Ishikawa (cell line): ENCODE results near the gene MYOT.
A peak's percentile ranks its signal among the peaks of the same experiment; 100 is the strongest.

ENCODE experiments used
- CEBPB ChIP-seq: IDR thresholded peaks from 2 replicates; pipeline ENCODE4 v1.6.1; 2012
- CREB1 ChIP-seq: IDR thresholded peaks from 2 replicates; pipeline ENCODE4 v1.6.1; 2012; ENCODE audit warnings: low read depth
- EGR1 ChIP-seq: IDR thresholded peaks from 2 replicates; pipeline ENCODE4 v1.6.1; 2012
- EP300 ChIP-seq: IDR thresholded peaks from 2 replicates; pipeline ENCODE4 v1.6.1; 2012; ENCODE audit warnings: borderline replicate concordance
- FOXM1 ChIP-seq: IDR thresholded peaks from 2 replicates; pipeline ENCODE4 v1.6.1; 2012; ENCODE audit warnings: low read depth, borderline replicate concordance
- NFIC ChIP-seq: IDR thresholded peaks from 2 replicates; pipeline ENCODE4 v1.6.1; 2012
- RAD21 ChIP-seq: IDR thresholded peaks from 2 replicates; pipeline ENCODE4 v1.6.1; 2012; ENCODE audit warnings: low read depth
- TAF1 ChIP-seq: IDR thresholded peaks from 2 replicates; pipeline ENCODE4 v1.6.1; 2012; ENCODE audit warnings: low read depth, mild to moderate bottlenecking
- TCF12 ChIP-seq: IDR thresholded peaks from 2 replicates; pipeline ENCODE4 v1.6.1; 2012; ENCODE audit warnings: low read depth
- TEAD4 ChIP-seq: IDR thresholded peaks from 2 replicates; pipeline ENCODE4 v1.6.1; 2012
- YY1 ChIP-seq: IDR thresholded peaks from 2 replicates; pipeline ENCODE4 v1.6.1; 2012; ENCODE audit warnings: low read depth
- ZBTB7A ChIP-seq: IDR thresholded peaks from 2 replicates; pipeline ENCODE4 v1.6.1; 2012; ENCODE audit warnings: low read depth
- TF ChIP-seq, protein P1 (sequence below): IDR thresholded peaks from 2 replicates; pipeline ENCODE4 v1.6.1; 2012
- TF ChIP-seq, protein P2 (sequence below): IDR thresholded peaks from 2 replicates; pipeline ENCODE4 v1.6.1; 2012
- TF ChIP-seq, protein P3 (sequence below): IDR thresholded peaks from 2 replicates; pipeline ENCODE4 v1.6.1; 2012; ENCODE audit warnings: low read depth, mild to moderate bottlenecking

MYOT gene, protein sequence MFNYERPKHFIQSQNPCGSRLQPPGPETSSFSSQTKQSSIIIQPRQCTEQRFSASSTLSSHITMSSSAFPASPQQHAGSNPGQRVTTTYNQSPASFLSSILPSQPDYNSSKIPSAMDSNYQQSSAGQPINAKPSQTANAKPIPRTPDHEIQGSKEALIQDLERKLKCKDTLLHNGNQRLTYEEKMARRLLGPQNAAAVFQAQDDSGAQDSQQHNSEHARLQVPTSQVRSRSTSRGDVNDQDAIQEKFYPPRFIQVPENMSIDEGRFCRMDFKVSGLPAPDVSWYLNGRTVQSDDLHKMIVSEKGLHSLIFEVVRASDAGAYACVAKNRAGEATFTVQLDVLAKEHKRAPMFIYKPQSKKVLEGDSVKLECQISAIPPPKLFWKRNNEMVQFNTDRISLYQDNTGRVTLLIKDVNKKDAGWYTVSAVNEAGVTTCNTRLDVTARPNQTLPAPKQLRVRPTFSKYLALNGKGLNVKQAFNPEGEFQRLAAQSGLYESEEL

DNA sequence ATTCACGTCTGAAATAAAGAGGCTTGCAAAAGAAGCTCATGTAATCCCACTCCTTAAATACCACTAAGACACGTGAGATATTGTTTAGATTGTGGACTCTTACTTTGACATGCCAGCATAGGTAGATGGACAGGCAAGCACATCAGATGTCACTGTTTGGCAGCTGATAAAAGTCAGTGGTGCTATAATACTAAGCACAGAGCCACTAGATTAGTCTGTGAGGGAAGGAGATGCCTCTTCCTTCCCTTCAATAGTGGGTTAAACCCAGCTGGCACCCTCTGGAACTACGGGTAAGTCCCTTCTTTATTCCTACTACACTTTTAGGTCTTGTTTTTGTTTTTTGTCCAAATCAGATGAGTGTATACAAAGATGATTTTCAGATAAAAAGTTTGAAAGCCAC is at the start of gene MYOT:
TSS of gene MYOT (plus strand) at position 197 of the 400 bp plus-strand sequence. CDS start 2,792 bp downstream, outside the sequence.
- TF ChIP-seq ZBTB7A: no peak
- TF ChIP-seq, protein P1, sequence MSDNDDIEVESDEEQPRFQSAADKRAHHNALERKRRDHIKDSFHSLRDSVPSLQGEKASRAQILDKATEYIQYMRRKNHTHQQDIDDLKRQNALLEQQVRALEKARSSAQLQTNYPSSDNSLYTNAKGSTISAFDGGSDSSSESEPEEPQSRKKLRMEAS: no peak
- no peak for TF ChIP-seq CEBPB
- no peak for TF ChIP-seq RAD21
- no peak for TF ChIP-seq YY1
- TF ChIP-seq, protein P2, sequence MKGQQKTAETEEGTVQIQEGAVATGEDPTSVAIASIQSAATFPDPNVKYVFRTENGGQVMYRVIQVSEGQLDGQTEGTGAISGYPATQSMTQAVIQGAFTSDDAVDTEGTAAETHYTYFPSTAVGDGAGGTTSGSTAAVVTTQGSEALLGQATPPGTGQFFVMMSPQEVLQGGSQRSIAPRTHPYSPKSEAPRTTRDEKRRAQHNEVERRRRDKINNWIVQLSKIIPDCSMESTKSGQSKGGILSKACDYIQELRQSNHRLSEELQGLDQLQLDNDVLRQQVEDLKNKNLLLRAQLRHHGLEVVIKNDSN: no peak
- no peak for TF ChIP-seq FOXM1
- no peak for TF ChIP-seq EP300
- TF ChIP-seq, protein P3, sequence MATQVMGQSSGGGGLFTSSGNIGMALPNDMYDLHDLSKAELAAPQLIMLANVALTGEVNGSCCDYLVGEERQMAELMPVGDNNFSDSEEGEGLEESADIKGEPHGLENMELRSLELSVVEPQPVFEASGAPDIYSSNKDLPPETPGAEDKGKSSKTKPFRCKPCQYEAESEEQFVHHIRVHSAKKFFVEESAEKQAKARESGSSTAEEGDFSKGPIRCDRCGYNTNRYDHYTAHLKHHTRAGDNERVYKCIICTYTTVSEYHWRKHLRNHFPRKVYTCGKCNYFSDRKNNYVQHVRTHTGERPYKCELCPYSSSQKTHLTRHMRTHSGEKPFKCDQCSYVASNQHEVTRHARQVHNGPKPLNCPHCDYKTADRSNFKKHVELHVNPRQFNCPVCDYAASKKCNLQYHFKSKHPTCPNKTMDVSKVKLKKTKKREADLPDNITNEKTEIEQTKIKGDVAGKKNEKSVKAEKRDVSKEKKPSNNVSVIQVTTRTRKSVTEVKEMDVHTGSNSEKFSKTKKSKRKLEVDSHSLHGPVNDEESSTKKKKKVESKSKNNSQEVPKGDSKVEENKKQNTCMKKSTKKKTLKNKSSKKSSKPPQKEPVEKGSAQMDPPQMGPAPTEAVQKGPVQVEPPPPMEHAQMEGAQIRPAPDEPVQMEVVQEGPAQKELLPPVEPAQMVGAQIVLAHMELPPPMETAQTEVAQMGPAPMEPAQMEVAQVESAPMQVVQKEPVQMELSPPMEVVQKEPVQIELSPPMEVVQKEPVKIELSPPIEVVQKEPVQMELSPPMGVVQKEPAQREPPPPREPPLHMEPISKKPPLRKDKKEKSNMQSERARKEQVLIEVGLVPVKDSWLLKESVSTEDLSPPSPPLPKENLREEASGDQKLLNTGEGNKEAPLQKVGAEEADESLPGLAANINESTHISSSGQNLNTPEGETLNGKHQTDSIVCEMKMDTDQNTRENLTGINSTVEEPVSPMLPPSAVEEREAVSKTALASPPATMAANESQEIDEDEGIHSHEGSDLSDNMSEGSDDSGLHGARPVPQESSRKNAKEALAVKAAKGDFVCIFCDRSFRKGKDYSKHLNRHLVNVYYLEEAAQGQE: no peak

DNA sequence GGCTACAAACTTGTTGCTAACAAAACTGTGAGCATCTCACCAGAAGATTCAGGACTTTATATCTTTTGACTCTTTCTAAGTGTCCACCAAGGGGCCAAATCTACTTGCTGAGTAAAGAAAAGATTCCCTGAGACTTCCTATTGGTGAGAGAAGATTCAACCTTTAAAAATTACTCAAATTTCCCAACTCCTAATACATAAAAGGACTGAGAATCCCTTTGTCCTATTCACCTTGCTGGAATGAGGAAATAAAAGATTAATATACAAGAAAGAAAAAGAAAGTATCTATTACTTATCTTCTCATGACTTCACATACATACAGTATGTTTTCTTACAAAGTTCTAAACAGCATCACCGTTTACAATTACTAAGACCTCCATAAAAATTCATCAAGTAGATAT is 47.9 kb upstream of the MYOT start:
- TF ChIP-seq NFIC (no peak), FOXM1 (no peak), RAD21 (no peak), EP300 (no peak), EGR1 (no peak)

DNA sequence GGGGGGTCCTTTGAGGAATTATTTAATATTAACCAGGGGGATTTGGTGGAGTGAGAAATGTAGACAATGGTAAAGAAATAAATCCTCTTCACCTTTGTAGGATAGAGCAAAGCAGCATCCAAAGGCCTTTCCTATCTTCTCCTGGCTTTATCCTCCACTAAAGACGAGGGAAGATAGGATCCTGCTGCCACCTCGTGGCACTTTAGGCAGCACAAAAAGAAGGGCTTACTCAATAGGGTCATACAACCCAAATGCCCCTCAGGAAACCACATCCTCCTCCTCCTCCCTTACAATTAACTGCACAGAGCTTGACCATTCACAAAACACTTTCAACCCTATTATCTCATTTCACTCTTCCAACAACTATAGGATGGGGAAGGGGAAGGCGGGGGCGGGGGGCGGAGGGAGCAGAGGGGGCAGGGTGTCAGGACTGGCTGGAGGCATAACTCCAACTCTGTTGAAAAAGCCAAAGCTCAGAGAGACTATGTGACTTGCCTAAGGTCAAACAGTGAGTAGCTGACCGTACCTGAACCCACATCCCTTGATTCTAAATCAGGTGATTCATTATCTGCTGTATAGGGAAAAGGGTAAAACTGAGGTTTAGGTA is 45.4 kb upstream of the MYOT start:
- TF ChIP-seq RAD21: peak; percentile 69
- TF ChIP-seq, protein P3: no peak
- no peak for TF ChIP-seq CREB1

DNA sequence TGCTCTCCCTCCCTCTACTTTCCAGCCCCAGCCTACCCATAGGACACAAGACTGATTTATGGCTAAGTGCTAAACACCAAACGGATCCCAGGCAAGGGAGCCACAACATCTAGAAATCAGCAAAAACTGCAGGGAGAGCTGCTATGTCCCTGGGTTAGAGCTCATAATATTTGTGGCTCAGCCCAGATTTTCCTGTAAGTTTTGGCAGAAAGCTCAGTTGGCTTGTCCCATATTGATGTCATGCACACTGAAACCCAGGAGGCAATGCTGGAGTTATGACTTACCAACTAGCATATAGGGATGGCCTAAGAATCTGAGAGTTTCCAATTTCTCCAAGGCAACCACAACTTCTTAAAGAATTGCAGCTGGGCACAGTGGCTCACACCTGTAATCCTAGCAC is 44.7 kb upstream of the MYOT start:
- TF ChIP-seq NFIC (no peak), TEAD4 (no peak), FOXM1 (no peak), TCF12 (no peak), ZBTB7A (no peak), EP300 (no peak)

DNA sequence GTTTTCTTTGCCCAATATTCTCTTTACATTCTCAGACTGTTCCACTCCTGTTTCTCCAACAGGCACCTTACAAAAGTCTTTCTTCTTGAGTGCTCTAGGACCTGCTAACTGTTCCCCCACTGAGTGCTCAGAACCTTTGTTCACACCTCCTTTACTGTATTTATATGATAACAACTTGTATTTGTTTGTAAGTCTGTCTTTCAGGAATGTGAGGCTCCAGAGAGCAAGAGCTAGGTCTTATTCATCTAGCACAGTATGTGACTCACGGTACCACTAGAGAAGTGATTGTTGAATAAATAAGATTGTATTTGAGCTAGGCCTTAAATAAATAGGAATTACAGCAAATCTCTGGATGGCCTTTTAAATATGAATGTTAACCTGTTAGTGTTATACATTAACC is 42.5 kb upstream of the MYOT start:
- TF ChIP-seq EGR1: no peak
- no peak for TF ChIP-seq EP300
- TF ChIP-seq, protein P3: no peak
- TF ChIP-seq ZBTB7A: no peak
- TF ChIP-seq TAF1: no peak
- no peak for TF ChIP-seq TCF12
- no peak for TF ChIP-seq RAD21
- no peak for TF ChIP-seq NFIC
- no peak for TF ChIP-seq TEAD4
- TF ChIP-seq, protein P1: no peak
- TF ChIP-seq CEBPB: no peak
- TF ChIP-seq, protein P2: no peak
- TF ChIP-seq FOXM1: no peak
- no peak for TF ChIP-seq YY1
